Measurements from ENCODE around the gene LIMS1. TPM values are rescaled to one million over a fixed set of nuclear protein-coding genes. Genes with fewer than 3 reads are reported as not detected.
"Not testable (repeated sequence)": the region's sequence is repeated elsewhere in the genome, so short reads cannot be mapped to it uniquely, and the experiment has no call there.

The LIMS1 gene
- total and polyA plus RNA-seq, 2 donors from 2014 or later = 14.4 to 65.1 TPM

- H3K9ac ChIP-seq (ENCODE audit: low read length in 3 of 3); DNase-seq; intact Hi-C loops (cut with DNase I); H3K27ac ChIP-seq (ENCODE audit: low read depth in 2 of 2, low read length in 2 of 2); H3K36me3 ChIP-seq (ENCODE audit: control insufficient read depth in 2 of 3, insufficient read depth in 3 of 3, low read length in 3 of 3); H3K4me1 ChIP-seq (ENCODE audit: control insufficient read depth in 2 of 3, insufficient read depth in 2 of 3, low read depth in 1 of 3, low read length in 3 of 3); H3K27me3 ChIP-seq (ENCODE audit: control insufficient read depth, insufficient read depth, low read length); FAIRE-seq; H3K4me3 ChIP-seq (ENCODE audit: low read length in 3 of 3); H3K9me3 ChIP-seq (ENCODE audit: control insufficient read depth in 2 of 3, insufficient read depth in 1 of 3, low read length in 3 of 3): not testable (repeated sequence)
Observed at GRCh38 chr2:108665975-108666374, 131.7 kb downstream of the LIMS1 start.

- H3K27ac ChIP-seq (ENCODE audit: low read depth in 2 of 2, low read length in 2 of 2); H3K4me1 ChIP-seq (ENCODE audit: control insufficient read depth in 2 of 3, insufficient read depth in 2 of 3, low read depth in 1 of 3, low read length in 3 of 3); H3K4me3 ChIP-seq (ENCODE audit: low read length in 3 of 3); H3K27me3 ChIP-seq (ENCODE audit: control insufficient read depth, insufficient read depth, low read length); H3K9me3 ChIP-seq (ENCODE audit: control insufficient read depth in 2 of 3, insufficient read depth in 1 of 3, low read length in 3 of 3); FAIRE-seq; intact Hi-C loops (cut with DNase I); H3K36me3 ChIP-seq (ENCODE audit: control insufficient read depth in 2 of 3, insufficient read depth in 3 of 3, low read length in 3 of 3); DNase-seq; H3K9ac ChIP-seq (ENCODE audit: low read length in 3 of 3): not testable (repeated sequence)
Observed at GRCh38 chr2:108667140-108667539, 132.9 kb downstream of the LIMS1 start.

DNA sequence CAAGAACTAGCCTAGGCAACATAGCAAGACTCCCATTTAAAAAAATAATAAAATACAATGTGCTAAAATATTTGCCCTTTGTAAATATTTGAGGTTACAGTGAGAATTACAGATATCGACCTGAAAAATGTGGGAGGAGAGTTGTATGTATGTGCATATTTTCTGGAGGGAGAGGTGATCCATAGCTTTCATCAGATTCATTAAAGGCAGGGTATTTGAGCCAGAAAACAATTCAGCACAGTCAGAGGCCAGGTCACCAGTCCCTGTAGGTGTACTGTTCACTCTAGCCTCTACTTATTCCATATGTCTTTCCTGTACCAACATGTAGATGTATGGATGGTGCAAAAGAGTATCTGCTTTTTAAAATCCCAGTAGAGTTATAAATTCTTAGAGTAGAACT lies 136.0 kb downstream of the LIMS1 start:
- DNase-seq; H3K36me3 ChIP-seq (ENCODE audit: control insufficient read depth in 2 of 3, insufficient read depth in 3 of 3, low read length in 3 of 3); H3K4me1 ChIP-seq (ENCODE audit: control insufficient read depth in 2 of 3, insufficient read depth in 2 of 3, low read depth in 1 of 3, low read length in 3 of 3); H3K9me3 ChIP-seq (ENCODE audit: control insufficient read depth in 2 of 3, insufficient read depth in 1 of 3, low read length in 3 of 3); H3K27ac ChIP-seq (ENCODE audit: low read depth in 2 of 2, low read length in 2 of 2); FAIRE-seq; H3K27me3 ChIP-seq (ENCODE audit: control insufficient read depth, insufficient read depth, low read length); intact Hi-C loops (cut with DNase I); H3K9ac ChIP-seq (ENCODE audit: low read length in 3 of 3); H3K4me3 ChIP-seq (ENCODE audit: low read length in 3 of 3): not testable (repeated sequence)

DNA sequence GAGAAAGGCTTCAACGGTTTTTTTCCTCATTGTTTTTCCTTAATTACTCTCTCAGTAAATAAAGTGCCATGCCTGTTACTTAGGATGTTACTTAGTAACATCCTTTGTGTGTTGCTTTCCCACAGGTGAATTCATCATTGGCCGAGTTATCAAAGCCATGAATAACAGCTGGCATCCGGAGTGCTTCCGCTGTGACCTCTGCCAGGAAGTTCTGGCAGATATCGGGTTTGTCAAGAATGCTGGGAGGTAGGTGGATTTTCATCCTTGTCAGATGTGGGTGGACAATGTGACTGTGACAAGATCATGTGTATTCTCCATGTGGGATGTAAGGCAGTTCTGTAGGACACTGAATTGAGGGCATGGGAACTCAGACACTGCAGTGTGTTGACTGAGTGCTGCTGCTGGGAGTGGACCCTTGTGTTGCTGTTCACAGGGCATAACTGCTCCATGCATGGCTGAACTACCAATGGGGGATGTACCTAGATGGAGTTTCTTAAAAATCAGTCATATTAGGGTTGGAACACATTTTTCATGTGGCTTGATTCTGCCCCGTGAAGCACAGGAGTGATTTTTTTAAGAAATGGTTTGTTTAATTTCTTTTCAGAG lies 138.0 kb downstream of the LIMS1 start:
- intact Hi-C loops (cut with DNase I); DNase-seq: not testable (repeated sequence)

GRCh38 chr2:108676522-108676921 lies 142.3 kb downstream of the LIMS1 start:
- DNase-seq; intact Hi-C loops (cut with DNase I); FAIRE-seq; H3K27me3 ChIP-seq (ENCODE audit: control insufficient read depth, insufficient read depth, low read length); H3K4me1 ChIP-seq (ENCODE audit: control insufficient read depth in 2 of 3, insufficient read depth in 2 of 3, low read depth in 1 of 3, low read length in 3 of 3); H3K9ac ChIP-seq (ENCODE audit: low read length in 3 of 3); H3K36me3 ChIP-seq (ENCODE audit: control insufficient read depth in 2 of 3, insufficient read depth in 3 of 3, low read length in 3 of 3); H3K9me3 ChIP-seq (ENCODE audit: control insufficient read depth in 2 of 3, insufficient read depth in 1 of 3, low read length in 3 of 3); H3K4me3 ChIP-seq (ENCODE audit: low read length in 3 of 3); H3K27ac ChIP-seq (ENCODE audit: low read depth in 2 of 2, low read length in 2 of 2): not testable (repeated sequence)

More for the DNA sequence above, 138.0 kb downstream of the LIMS1 start:
- H3K27ac ChIP-seq (ENCODE audit: low read depth in 2 of 2, low read length in 2 of 2); H3K4me3 ChIP-seq (ENCODE audit: low read length in 3 of 3); FAIRE-seq; H3K9ac ChIP-seq (ENCODE audit: low read length in 3 of 3); H3K36me3 ChIP-seq (ENCODE audit: control insufficient read depth in 2 of 3, insufficient read depth in 3 of 3, low read length in 3 of 3); H3K27me3 ChIP-seq (ENCODE audit: control insufficient read depth, insufficient read depth, low read length); H3K4me1 ChIP-seq (ENCODE audit: control insufficient read depth in 2 of 3, insufficient read depth in 2 of 3, low read depth in 1 of 3, low read length in 3 of 3); H3K9me3 ChIP-seq (ENCODE audit: control insufficient read depth in 2 of 3, insufficient read depth in 1 of 3, low read length in 3 of 3): not testable (repeated sequence)

GRCh38 chr2:108677239-108677744 lies 143.0 kb downstream of the LIMS1 start:
- FAIRE-seq; H3K9ac ChIP-seq (ENCODE audit: low read length in 3 of 3); H3K27me3 ChIP-seq (ENCODE audit: control insufficient read depth, insufficient read depth, low read length); H3K9me3 ChIP-seq (ENCODE audit: control insufficient read depth in 2 of 3, insufficient read depth in 1 of 3, low read length in 3 of 3); H3K4me1 ChIP-seq (ENCODE audit: control insufficient read depth in 2 of 3, insufficient read depth in 2 of 3, low read depth in 1 of 3, low read length in 3 of 3); H3K27ac ChIP-seq (ENCODE audit: low read depth in 2 of 2, low read length in 2 of 2); H3K4me3 ChIP-seq (ENCODE audit: low read length in 3 of 3); DNase-seq; H3K36me3 ChIP-seq (ENCODE audit: control insufficient read depth in 2 of 3, insufficient read depth in 3 of 3, low read length in 3 of 3); intact Hi-C loops (cut with DNase I): not testable (repeated sequence)

- DNase-seq = peak in 2 of 5 donors; percentile 23 to 67
- H3K9me3 ChIP-seq (ENCODE audit: control insufficient read depth in 2 of 3, insufficient read depth in 1 of 3, low read length in 3 of 3); H3K9ac ChIP-seq (ENCODE audit: low read length in 3 of 3); H3K27me3 ChIP-seq (ENCODE audit: control insufficient read depth, insufficient read depth, low read length); H3K4me1 ChIP-seq (ENCODE audit: control insufficient read depth in 2 of 3, insufficient read depth in 2 of 3, low read depth in 1 of 3, low read length in 3 of 3); FAIRE-seq; intact Hi-C loops (cut with DNase I); H3K4me3 ChIP-seq (ENCODE audit: low read length in 3 of 3); H3K36me3 ChIP-seq (ENCODE audit: control insufficient read depth in 2 of 3, insufficient read depth in 3 of 3, low read length in 3 of 3); H3K27ac ChIP-seq (ENCODE audit: low read depth in 2 of 2, low read length in 2 of 2): not testable (repeated sequence)
Observed at GRCh38 chr2:108678198-108678651, 144.0 kb downstream of the LIMS1 start.

GRCh38 chr2:108680805-108681204 lies 146.5 kb downstream of the LIMS1 start:
- FAIRE-seq; H3K9ac ChIP-seq (ENCODE audit: low read length in 3 of 3); H3K27me3 ChIP-seq (ENCODE audit: control insufficient read depth, insufficient read depth, low read length); intact Hi-C loops (cut with DNase I); H3K9me3 ChIP-seq (ENCODE audit: control insufficient read depth in 2 of 3, insufficient read depth in 1 of 3, low read length in 3 of 3); H3K4me1 ChIP-seq (ENCODE audit: control insufficient read depth in 2 of 3, insufficient read depth in 2 of 3, low read depth in 1 of 3, low read length in 3 of 3); H3K36me3 ChIP-seq (ENCODE audit: control insufficient read depth in 2 of 3, insufficient read depth in 3 of 3, low read length in 3 of 3); DNase-seq; H3K4me3 ChIP-seq (ENCODE audit: low read length in 3 of 3); H3K27ac ChIP-seq (ENCODE audit: low read depth in 2 of 2, low read length in 2 of 2): not testable (repeated sequence)

Data from kidney (tissue), 11 donors.